Stomach (tissue), 9 donors: ENCODE measurements around the gene ULK4. TPM values are rescaled to one million over a fixed set of nuclear protein-coding genes. Genes with fewer than 3 reads are reported as not detected.
A peak's percentile ranks its signal among the peaks of the same experiment; 100 is the strongest.

Source experiments
- DNase-seq, 2 donors: peaks; one replicate each; pipeline versions ENCODE4 v3.0.0 to v3.0.0-alpha.2; 2013 to 2019
- H3K27ac ChIP-seq, 5 donors: fragments of 200-600 bp in 4 of 5; sonication (generic) in 4 of 5; one replicate each; pipeline ENCODE4 v1.5.1; 2013 to 2019; ENCODE audit warnings: mild to moderate bottlenecking in 1 of 5, moderate library complexity in 1 of 5
- H3K27me3 ChIP-seq, 3 donors: fragments of 200-600 bp; sonication (generic); one replicate each; pipeline ENCODE4 v1.5.1; 2017 to 2019; ENCODE audit warnings: mixed run types in 1 of 3
- H3K36me3 ChIP-seq, 4 donors: fragments of 200-600 bp; sonication (generic); 1 replicate in 3 of 4; 2 replicates in 1 of 4; pipeline ENCODE4 v1.5.1; 2016 to 2019
- H3K4me1 ChIP-seq, 4 donors: fragments of 200-600 bp; sonication (generic); one replicate each; pipeline ENCODE4 v1.5.1; 2016 to 2019
- H3K4me3 ChIP-seq, 4 donors: fragments of 200-600 bp; sonication (generic) in 3 of 4; one replicate each; pipeline ENCODE4 v1.5.1; 2016 to 2019; ENCODE audit warnings: mild to moderate bottlenecking in 1 of 4
- H3K9me3 ChIP-seq, 4 donors: fragments of 200-600 bp; sonication (generic); one replicate each; pipeline ENCODE4 v1.5.1; 2016 to 2019
- EP300 ChIP-seq: sonication (generic); formaldehyde crosslinking; IDR thresholded peaks from one replicate; pipeline ENCODE4 v1.6.1; 2017; ENCODE audit warnings: antibody characterized with exemption
- POLR2A ChIP-seq, 4 donors: fragments of 450-650 bp; IDR thresholded peaks; one replicate each; pipeline ENCODE4 v1.6.1; 2016; ENCODE audit warnings: antibody characterized with exemption in 4 of 4, control low read depth in 2 of 4, mild to moderate bottlenecking in 1 of 4, moderate library complexity in 1 of 4
- POLR2AphosphoS5 ChIP-seq, 3 donors: sonication (generic); formaldehyde crosslinking; IDR thresholded peaks; one replicate each; pipeline ENCODE4 v1.6.1; 2016; ENCODE audit warnings: antibody characterized with exemption in 3 of 3
- WGBS, 5 donors: extraction: QIAGEN DNeasy Blood & Tissue Kit in 3 of 5; methylation state at CpG; one replicate each; pipeline versions ENCODE4 v1.1.5 to v1.1.7; 2013 to 2018; 5-methylcytosine and 5-hydroxymethylcytosine counted together
- intact Hi-C: fragments of 100-400 bp; cut with DNase I; formaldehyde crosslinking; loops from one replicate; pipeline ENCODE4 v1.15.1; 2023; ENCODE audit warnings: low total_unique reads
- polyA plus RNA-seq, 3 donors: library from polyadenylated mRNA; stranded (reverse); fragments of 200-250 nt; gene quantifications; one replicate each; pipeline ENCODE4 v1.2.3, GENCODE V29; 2013
- total RNA-seq, 5 donors: library from RNA; depleted of rRNA; stranded (reverse); fragments of >200 nt; gene quantifications; one replicate each; pipeline versions ENCODE4 v1.1.0 to v1.2.3, GENCODE V29; 2014 to 2016
- TF ChIP-seq, protein P1 (sequence below), 7 experiments: fragments of 450-650 bp in 4 of 7; fragments of 200-600 bp in 3 of 7; sonication (generic) in 3 of 7; IDR thresholded peaks; one replicate each; pipeline ENCODE4 v1.5.1; 2016 to 2019; ENCODE audit warnings: antibody characterized with exemption in 7 of 7, control low read depth in 2 of 7, mild to moderate bottlenecking in 1 of 7
- donor health status: healthy with polysubstance abuse.
- donor health status: Bipolar disorder and iron deficiency.
- donor health status: healthy.

Gene ULK4
- total and polyA plus RNA-seq, 8 donors, result 1.6 to 150 (median 7.4) TPM

DNA sequence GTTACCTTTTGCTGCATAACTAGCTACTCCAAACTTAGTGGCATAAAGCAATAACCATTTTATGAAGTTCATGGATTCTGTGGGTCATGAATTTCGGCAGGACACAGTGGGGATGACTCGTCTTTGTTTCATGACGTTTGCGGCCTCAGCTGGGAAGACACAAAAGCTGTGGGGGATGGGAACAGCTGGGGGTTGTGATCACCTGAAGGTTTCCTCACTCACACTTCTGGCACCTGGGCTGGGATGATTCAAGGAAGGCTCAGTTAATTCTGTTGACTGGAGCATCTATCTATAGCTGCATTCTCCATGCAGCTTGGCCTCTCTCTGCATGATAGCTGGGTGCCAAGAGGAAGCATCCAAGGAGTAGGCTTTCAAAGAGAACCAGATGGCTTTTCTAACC is 332.8 kb downstream of the ULK4 start:
- no peaks in the 10 kb centered on the region for H3K36me3 ChIP-seq
- no peak for TF ChIP-seq EP300
- TF ChIP-seq, protein P1, sequence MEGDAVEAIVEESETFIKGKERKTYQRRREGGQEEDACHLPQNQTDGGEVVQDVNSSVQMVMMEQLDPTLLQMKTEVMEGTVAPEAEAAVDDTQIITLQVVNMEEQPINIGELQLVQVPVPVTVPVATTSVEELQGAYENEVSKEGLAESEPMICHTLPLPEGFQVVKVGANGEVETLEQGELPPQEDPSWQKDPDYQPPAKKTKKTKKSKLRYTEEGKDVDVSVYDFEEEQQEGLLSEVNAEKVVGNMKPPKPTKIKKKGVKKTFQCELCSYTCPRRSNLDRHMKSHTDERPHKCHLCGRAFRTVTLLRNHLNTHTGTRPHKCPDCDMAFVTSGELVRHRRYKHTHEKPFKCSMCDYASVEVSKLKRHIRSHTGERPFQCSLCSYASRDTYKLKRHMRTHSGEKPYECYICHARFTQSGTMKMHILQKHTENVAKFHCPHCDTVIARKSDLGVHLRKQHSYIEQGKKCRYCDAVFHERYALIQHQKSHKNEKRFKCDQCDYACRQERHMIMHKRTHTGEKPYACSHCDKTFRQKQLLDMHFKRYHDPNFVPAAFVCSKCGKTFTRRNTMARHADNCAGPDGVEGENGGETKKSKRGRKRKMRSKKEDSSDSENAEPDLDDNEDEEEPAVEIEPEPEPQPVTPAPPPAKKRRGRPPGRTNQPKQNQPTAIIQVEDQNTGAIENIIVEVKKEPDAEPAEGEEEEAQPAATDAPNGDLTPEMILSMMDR (IDR thresholded peaks at IDR 0.05), result no peak
- TF ChIP-seq POLR2AphosphoS5 (IDR thresholded peaks at IDR 0.05), result no peak
- no peak for TF ChIP-seq POLR2A (IDR thresholded peaks at IDR 0.05)
- no peaks in the 10 kb centered on the region for H3K9me3 ChIP-seq
- DNase-seq, result no peak
- intact Hi-C loops, result no loop called here
- H3K4me1 ChIP-seq, result peaks cover 0 to 24% (median 9%) of the 10 kb centered on the region in 4 donors
- no peak overlapping the region for H3K27ac ChIP-seq
- no peak overlapping the region for H3K4me3 ChIP-seq
- H3K27me3 ChIP-seq, result no peaks in the 10 kb centered on the region
- 81 to 87% (median 85%) methylated on average over 4 of the region's 4 CpGs for WGBS, 5 donors

DNA sequence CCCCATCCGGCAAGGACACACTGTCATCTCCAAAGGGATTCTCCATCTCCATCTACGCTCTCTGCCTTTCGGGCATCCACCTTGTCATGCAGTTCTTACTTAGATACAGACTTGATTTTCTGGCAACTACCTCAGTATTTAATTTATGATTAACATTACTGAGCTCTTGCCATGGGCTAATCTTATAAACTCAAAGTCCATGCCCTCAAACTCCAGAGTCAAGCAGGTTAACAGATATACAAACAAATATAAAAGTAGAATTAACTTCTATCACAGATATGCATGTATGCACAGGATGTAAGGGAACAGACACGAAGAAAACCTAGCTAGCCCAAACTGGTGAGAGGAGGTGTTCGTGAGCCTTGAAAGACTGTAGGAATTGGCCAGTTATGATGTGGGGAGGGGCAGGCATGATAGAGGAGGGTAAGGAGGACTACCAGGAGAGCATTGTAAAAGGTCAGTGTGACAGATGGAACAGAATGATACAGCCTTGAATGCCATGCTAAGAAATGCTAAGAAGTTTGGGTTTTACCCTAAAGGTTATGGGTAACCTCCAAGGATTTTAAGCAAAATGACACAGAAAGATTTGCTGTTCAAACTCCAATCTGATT is 334.3 kb downstream of the ULK4 start:
- H3K36me3 ChIP-seq, result no peaks in the 10 kb centered on the region
- TF ChIP-seq EP300 (no peak), POLR2AphosphoS5 (IDR thresholded peaks at IDR 0.05) (peak in 1 of 3 donors; percentile 44)
- H3K27ac ChIP-seq, result no peak overlapping the region
- no peaks in the 10 kb centered on the region for H3K27me3 ChIP-seq
- no peaks in the 10 kb centered on the region for H3K9me3 ChIP-seq
- whole genome bisulfite sequencing, 5 donors, result 38 to 67% (median 50%) methylated on average over 5 of the region's 5 CpGs
- H3K4me3 ChIP-seq, result no peak overlapping the region
- DNase-seq, result peak in 1 of 2 donors; percentile 41
- peaks cover 0 to 17% (median 9%) of the 10 kb centered on the region in 4 donors for H3K4me1 ChIP-seq
- intact Hi-C loops, result no loop called here

DNA sequence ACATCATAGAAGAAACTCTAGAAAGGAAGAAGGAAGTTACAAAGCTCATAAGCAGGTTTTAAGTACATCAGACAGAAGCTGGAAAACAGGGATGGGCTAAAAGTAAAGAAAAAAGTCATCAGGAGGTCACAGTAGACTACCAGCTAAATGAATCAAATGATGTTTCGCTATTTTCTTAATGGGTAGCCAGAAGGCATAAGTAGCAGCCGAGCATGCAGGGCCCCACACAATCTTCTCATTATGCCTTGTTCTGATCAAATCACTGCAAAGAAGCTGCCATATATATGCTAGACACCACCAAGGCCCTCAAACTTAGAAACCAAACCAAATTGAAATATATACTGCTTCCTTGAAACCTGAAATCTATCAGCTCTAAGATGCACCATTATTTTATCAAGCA is 349.1 kb downstream of the ULK4 start:
- no peak for DNase-seq
- H3K9me3 ChIP-seq, result no peaks in the 10 kb centered on the region
- 48 to 98% (median 93%) methylated on average over 2 of the region's 2 CpGs for WGBS, 5 donors
- intact Hi-C loops, result no loop called here
- no peaks in the 10 kb centered on the region for H3K4me1 ChIP-seq
- no peaks in the 10 kb centered on the region for H3K27me3 ChIP-seq
- H3K4me3 ChIP-seq, result no peak overlapping the region
- H3K36me3 ChIP-seq, result peaks cover 0 to 6% (median 0%) of the 10 kb centered on the region in 4 donors
- TF ChIP-seq, protein P1 (IDR thresholded peaks at IDR 0.05), result no peak
- TF ChIP-seq POLR2A (IDR thresholded peaks at IDR 0.05), result no peak
- no peak for TF ChIP-seq EP300
- no peak for TF ChIP-seq POLR2AphosphoS5 (IDR thresholded peaks at IDR 0.05)
- no peak overlapping the region for H3K27ac ChIP-seq

DNA sequence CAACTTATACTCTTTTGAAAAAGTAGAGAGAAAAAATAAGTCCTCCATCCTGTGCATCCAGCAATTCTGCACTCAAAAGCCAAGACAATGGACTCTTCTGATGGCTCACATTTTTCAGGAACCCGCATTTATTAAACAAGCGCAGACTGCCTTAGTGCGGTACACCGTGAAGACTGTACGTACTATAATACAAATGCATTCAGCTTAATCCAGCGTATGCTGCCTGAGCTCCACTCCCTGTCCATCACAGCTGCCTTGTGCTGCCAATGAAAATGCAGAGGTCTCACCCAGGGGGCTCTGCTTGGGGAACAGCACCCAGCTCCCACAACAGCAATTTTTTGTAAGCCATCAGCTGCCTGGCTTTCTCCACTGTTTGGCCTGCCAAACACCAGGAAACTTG is 350.9 kb downstream of the ULK4 start:
- Histone ChIP-seq H3K36me3 (peaks cover 0 to 6% (median 0%) of the 10 kb centered on the region in 4 donors), H3K4me3 (no peak overlapping the region), H3K27ac (no peak overlapping the region), H3K27me3 (no peaks in the 10 kb centered on the region), H3K9me3 (no peaks in the 10 kb centered on the region), H3K4me1 (no peaks in the 10 kb centered on the region)
- intact Hi-C loops, result no loop called here
- TF ChIP-seq POLR2AphosphoS5 (IDR thresholded peaks at IDR 0.05), result no peak
- TF ChIP-seq POLR2A (IDR thresholded peaks at IDR 0.05), result no peak
- TF ChIP-seq, protein P1 (IDR thresholded peaks at IDR 0.05), result no peak
- TF ChIP-seq EP300, result no peak
- no peak for DNase-seq
- 90 to 96% (median 94%) methylated on average over 6 of the region's 6 CpGs for WGBS, 5 donors

DNA sequence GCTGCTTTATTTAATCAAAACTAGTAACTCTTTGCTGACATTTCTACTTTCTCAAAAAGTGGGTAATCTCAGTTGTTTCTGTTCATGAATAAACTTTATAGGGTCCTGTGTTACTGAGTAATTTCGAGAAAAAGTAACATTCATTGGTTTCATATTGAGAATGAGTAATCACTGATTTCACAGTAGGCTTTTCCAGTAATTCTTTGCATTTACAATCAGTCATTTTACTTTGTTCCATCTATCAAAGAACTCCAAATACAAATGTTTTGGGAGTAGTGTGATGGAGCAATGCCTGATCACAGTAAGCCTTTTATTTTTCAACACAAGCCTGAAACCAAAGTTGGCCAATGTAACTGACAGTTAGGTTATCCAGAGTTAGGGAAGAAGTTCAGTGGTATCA is 353.6 kb downstream of the ULK4 start:
- no peaks in the 10 kb centered on the region for H3K36me3 ChIP-seq
- no peaks in the 10 kb centered on the region for H3K9me3 ChIP-seq
- no peak for DNase-seq
- no peak overlapping the region for H3K27ac ChIP-seq
- no peak overlapping the region for H3K4me3 ChIP-seq
- H3K4me1 ChIP-seq, result no peaks in the 10 kb centered on the region
- intact Hi-C loops, result no loop called here
- 74 to 88% (median 80%) methylated on average over 1 of the region's 1 CpG for WGBS, 5 donors
- H3K27me3 ChIP-seq, result no peaks in the 10 kb centered on the region
- TF ChIP-seq POLR2A (IDR thresholded peaks at IDR 0.05) (no peak), EP300 (no peak), POLR2AphosphoS5 (IDR thresholded peaks at IDR 0.05) (no peak)
- TF ChIP-seq, protein P1 (IDR thresholded peaks at IDR 0.05), result no peak
